CMK (cell line): ENCODE measurements around the gene PIGQ.
A peak's percentile ranks its signal among the peaks of the same experiment; 100 is the strongest.

Source experiments
- DNase-seq: peaks from one replicate; pipeline ENCODE4 v3.0.0-alpha.2; 2010; ENCODE audit warnings: low read depth

Gene PIGQ

GRCh38 chr16:569445-570254 is at the start of gene PIGQ:
PIGQ (plus strand) TSS chr16:569968; CDS start chr16:574075, 4,107 bp downstream.
- DNase-seq, result no peak

- no peak for DNase-seq
Observed at GRCh38 chr16:520847-521246, 48.9 kb upstream of the PIGQ start.

- no peak for DNase-seq
Observed at GRCh38 chr16:521381-522210, 48.2 kb upstream of the PIGQ start.

GRCh38 chr16:522320-523096 is 47.3 kb upstream of the PIGQ start:
- no peak for DNase-seq

- DNase-seq, result no peak
Observed at GRCh38 chr16:523097-523741, 46.5 kb upstream of the PIGQ start.

GRCh38 chr16:524274-525040 is 45.3 kb upstream of the PIGQ start:
- no peak for DNase-seq

GRCh38 chr16:525123-525519 is 44.6 kb upstream of the PIGQ start:
- no peak for DNase-seq

- no peak for DNase-seq
Observed at GRCh38 chr16:525520-526180, 44.1 kb upstream of the PIGQ start.

- DNase-seq, result no peak
Observed at GRCh38 chr16:526181-527014, 43.4 kb upstream of the PIGQ start.

- peak; percentile 75 for DNase-seq
Observed at GRCh38 chr16:527015-527903, 42.5 kb upstream of the PIGQ start, which contains the start of gene CAPN15. CAPN15 (plus strand) TSS chr16:527712; CDS start chr16:546839, 19,127 bp downstream.

GRCh38 chr16:528111-529011 is 41.4 kb upstream of the PIGQ start:
- peak; percentile 63 for DNase-seq

- DNase-seq, result no peak
Observed at GRCh38 chr16:529012-529575, 40.7 kb upstream of the PIGQ start.

- no peak for DNase-seq
Observed at GRCh38 chr16:530111-530817, 39.5 kb upstream of the PIGQ start.

- DNase-seq, result no peak
Observed at GRCh38 chr16:531494-532125, 38.2 kb upstream of the PIGQ start.

GRCh38 chr16:533391-534123 is 36.2 kb upstream of the PIGQ start:
- DNase-seq, result no peak
